ENCODE data around the gene MELTF.

The MELTF gene

GRCh38 chr3:196969134-196969659, 60.4 kb downstream of the MELTF start:
- peak in 1 of 2 experiments; percentile 52 for DNase-seq (ENCODE audit: low spot score in 2 of 2)
- H3K27me3 ChIP-seq (ENCODE audit: low read depth) = no peaks in the 10 kb centered on the region

GRCh38 chr3:196968233-196969133, 61.1 kb downstream of the MELTF start, which contains the start of gene PIGZ:
Gene PIGZ, minus strand, starts transcription at chr3:196968833. Its CDS starts 16,802 bp downstream, at chr3:196952031.
- in situ Hi-C loops (cut with MboI; ENCODE audit: low sequenced_read_pairs) = no loop called here
- peak; percentile 37 to 60 for DNase-seq (ENCODE audit: low spot score in 2 of 2)
- no peaks in the 10 kb centered on the region; the same call in 1 of the 2 replicates for H3K9me3 ChIP-seq
- H3K27me3 ChIP-seq (ENCODE audit: low read depth) = no peaks in the 10 kb centered on the region
- peak within 1 kb of the TSS; percentile 45 for H3K4me3 ChIP-seq
- 0 out of 2 replicates have a peak, but pooled peaks cover 3% of the 10 kb centered on the region for H3K36me3 ChIP-seq (replicated peaks)
- peaks cover 5% of the 10 kb centered on the region for H3K4me1 ChIP-seq

More at GRCh38 chr3:196969134-196969659, 60.4 kb downstream of the MELTF start:
- Histone ChIP-seq H3K4me3 (peak overlapping the region; percentile 45), H3K9me3 (no peaks in the 10 kb centered on the region; the same call in 1 of the 2 replicates), H3K4me1 (peaks cover 5% of the 10 kb centered on the region), H3K36me3 (replicated peaks) (0 out of 2 replicates have a peak, but pooled peaks cover 3% of the 10 kb centered on the region)
- in situ Hi-C loops (cut with MboI; ENCODE audit: low sequenced_read_pairs) = no loop called here

GRCh38 chr3:196967412-196968232, 62.0 kb downstream of the MELTF start:
- H3K9me3 ChIP-seq = no peaks in the 10 kb centered on the region; the same call in 1 of the 2 replicates
- H3K4me1 ChIP-seq = peaks cover 5% of the 10 kb centered on the region
- no peak for DNase-seq (ENCODE audit: low spot score in 2 of 2)
- peak overlapping the region; percentile 29 for H3K4me3 ChIP-seq
- H3K27me3 ChIP-seq (ENCODE audit: low read depth) = no peaks in the 10 kb centered on the region
- 0 out of 2 replicates have a peak, but pooled peaks cover 3% of the 10 kb centered on the region for H3K36me3 ChIP-seq (replicated peaks)
- in situ Hi-C loops (cut with MboI; ENCODE audit: low sequenced_read_pairs) = no loop called here

GRCh38 chr3:196966526-196967401, 62.9 kb downstream of the MELTF start:
- no peak for DNase-seq (ENCODE audit: low spot score in 2 of 2)
- no peaks in the 10 kb centered on the region for H3K27me3 ChIP-seq (ENCODE audit: low read depth)
- peaks cover 5% of the 10 kb centered on the region for H3K4me1 ChIP-seq
- H3K4me3 ChIP-seq = no peak overlapping the region
- in situ Hi-C loops (cut with MboI; ENCODE audit: low sequenced_read_pairs) = no loop called here
- no peaks in the 10 kb centered on the region; the same call in 1 of the 2 replicates for H3K9me3 ChIP-seq
- H3K36me3 ChIP-seq (replicated peaks) = 0 out of 2 replicates have a peak, but pooled peaks cover 3% of the 10 kb centered on the region

- H3K4me1 ChIP-seq = peaks cover 5% of the 10 kb centered on the region
- H3K36me3 ChIP-seq (replicated peaks) = 0 out of 2 replicates have a peak, but pooled peaks cover 3% of the 10 kb centered on the region
- H3K4me3 ChIP-seq = no peak overlapping the region
- no peak for DNase-seq (ENCODE audit: low spot score in 2 of 2)
- no peaks in the 10 kb centered on the region; the same call in 1 of the 2 replicates for H3K9me3 ChIP-seq
- H3K27me3 ChIP-seq (ENCODE audit: low read depth) = no peaks in the 10 kb centered on the region
- in situ Hi-C loops (cut with MboI; ENCODE audit: low sequenced_read_pairs) = no loop called here
Observed at GRCh38 chr3:196965804-196966173, 63.8 kb downstream of the MELTF start.

- no peaks in the 10 kb centered on the region for H3K27me3 ChIP-seq (ENCODE audit: low read depth)
- in situ Hi-C loops (cut with MboI; ENCODE audit: low sequenced_read_pairs) = no loop called here
Observed at GRCh38 chr3:196965112-196965803, 64.4 kb downstream of the MELTF start.

GRCh38 chr3:196963631-196963953, 66.0 kb downstream of the MELTF start:
- Histone ChIP-seq H3K9me3 (no peaks in the 10 kb centered on the region; the same call in 1 of the 2 replicates), H3K4me1 (peaks cover 5% of the 10 kb centered on the region), H3K36me3 (replicated peaks) (0 out of 2 replicates have a peak, but pooled peaks cover 3% of the 10 kb centered on the region), H3K4me3 (no peak overlapping the region), H3K27me3 (ENCODE audit: low read depth) (no peaks in the 10 kb centered on the region)
- no peak for DNase-seq (ENCODE audit: low spot score in 2 of 2)
- in situ Hi-C loops (cut with MboI; ENCODE audit: low sequenced_read_pairs) = no loop called here

More at GRCh38 chr3:196965112-196965803, 64.4 kb downstream of the MELTF start:
- DNase-seq (ENCODE audit: low spot score in 2 of 2) = no peak
- H3K36me3 ChIP-seq (replicated peaks) = 0 out of 2 replicates have a peak, but pooled peaks cover 3% of the 10 kb centered on the region
- no peak overlapping the region for H3K4me3 ChIP-seq
- H3K4me1 ChIP-seq = peaks cover 5% of the 10 kb centered on the region
- no peaks in the 10 kb centered on the region; the same call in 1 of the 2 replicates for H3K9me3 ChIP-seq

GRCh38 chr3:196962930-196963630, 66.5 kb downstream of the MELTF start:
- no peak for DNase-seq (ENCODE audit: low spot score in 2 of 2)
- Histone ChIP-seq H3K27me3 (ENCODE audit: low read depth) (no peaks in the 10 kb centered on the region), H3K4me3 (no peak overlapping the region), H3K4me1 (peaks cover 2% of the 10 kb centered on the region), H3K36me3 (replicated peaks) (0 out of 2 replicates have a peak, but pooled peaks cover 3% of the 10 kb centered on the region), H3K9me3 (no peaks in the 10 kb centered on the region; the same call in 1 of the 2 replicates)
- in situ Hi-C loops (cut with MboI; ENCODE audit: low sequenced_read_pairs) = no loop called here

GRCh38 chr3:196962108-196962929, 67.3 kb downstream of the MELTF start:
- Histone ChIP-seq H3K9me3 (no peaks in the 10 kb centered on the region; the same call in 1 of the 2 replicates), H3K27me3 (ENCODE audit: low read depth) (no peaks in the 10 kb centered on the region), H3K4me3 (no peak overlapping the region), H3K36me3 (replicated peaks) (no peaks in the 10 kb centered on the region), H3K4me1 (no peaks in the 10 kb centered on the region)
- no peak for DNase-seq (ENCODE audit: low spot score in 2 of 2)
- in situ Hi-C loops (cut with MboI; ENCODE audit: low sequenced_read_pairs) = no loop called here

GRCh38 chr3:196954832-196955231, 74.8 kb downstream of the MELTF start:
- no peak for DNase-seq (ENCODE audit: low spot score in 2 of 2)
- Histone ChIP-seq H3K27me3 (ENCODE audit: low read depth) (no peaks in the 10 kb centered on the region; the same call in 1 of the 2 replicates), H3K4me1 (no peaks in the 10 kb centered on the region), H3K36me3 (replicated peaks) (no peaks in the 10 kb centered on the region), H3K9me3 (no peaks in the 10 kb centered on the region), H3K4me3 (no peak overlapping the region)
- in situ Hi-C loops (cut with MboI; ENCODE audit: low sequenced_read_pairs) = no loop called here

Measured in HAP-1 (cell line).